ES-I3 (cell line): ENCODE results near the gene SOX12.

Experiments used
- H3K36me3 ChIP-seq: 2 replicates; pipeline ENCODE4 v1.6.1; 2013; ENCODE audit warnings: mild to moderate bottlenecking, low read length, control low read depth, moderate library complexity; ENCODE audit not compliant: insufficient read depth
- H3K4me1 ChIP-seq: 2 replicates; pipeline ENCODE4 v1.6.1; 2013; ENCODE audit warnings: mild to moderate bottlenecking, control low read depth, low read length; ENCODE audit not compliant: insufficient read depth
- H3K9ac ChIP-seq: 2 replicates; pipeline ENCODE4 v1.6.1; 2013; ENCODE audit warnings: low read depth, mild to moderate bottlenecking, low read length, moderate library complexity
- H3K9me3 ChIP-seq: 2 replicates; pipeline ENCODE4 v1.6.1; 2013; ENCODE audit warnings: mild to moderate bottlenecking, low read length, moderate library complexity; ENCODE audit not compliant: control insufficient read depth, insufficient read depth

SOX12 gene

DNA sequence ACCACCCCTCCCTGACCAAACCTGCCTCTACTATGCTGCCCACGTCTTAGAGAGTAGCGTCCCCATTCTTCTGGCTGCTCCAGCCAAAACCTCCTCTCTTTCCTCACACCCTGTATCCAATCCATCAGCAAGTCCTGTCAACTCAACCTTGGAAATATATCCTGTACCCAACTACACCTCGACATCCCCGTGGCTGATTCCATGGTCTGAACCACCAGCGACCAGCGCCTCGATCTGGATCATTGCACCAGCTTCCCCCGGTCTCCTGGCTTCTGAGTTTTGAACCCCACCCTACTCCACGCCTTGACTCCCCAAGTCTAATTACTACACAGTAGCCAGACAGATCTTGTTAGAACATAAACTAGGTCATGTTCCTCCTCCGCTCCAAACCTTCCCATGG is 31.4 kb downstream of the SOX12 start:
- no peaks in the 10 kb centered on the region for H3K36me3 ChIP-seq
- H3K4me1 ChIP-seq = peaks cover 12% of the 10 kb centered on the region
- no peak overlapping the region for H3K9ac ChIP-seq
- no peaks in the 10 kb centered on the region for H3K9me3 ChIP-seq

DNA sequence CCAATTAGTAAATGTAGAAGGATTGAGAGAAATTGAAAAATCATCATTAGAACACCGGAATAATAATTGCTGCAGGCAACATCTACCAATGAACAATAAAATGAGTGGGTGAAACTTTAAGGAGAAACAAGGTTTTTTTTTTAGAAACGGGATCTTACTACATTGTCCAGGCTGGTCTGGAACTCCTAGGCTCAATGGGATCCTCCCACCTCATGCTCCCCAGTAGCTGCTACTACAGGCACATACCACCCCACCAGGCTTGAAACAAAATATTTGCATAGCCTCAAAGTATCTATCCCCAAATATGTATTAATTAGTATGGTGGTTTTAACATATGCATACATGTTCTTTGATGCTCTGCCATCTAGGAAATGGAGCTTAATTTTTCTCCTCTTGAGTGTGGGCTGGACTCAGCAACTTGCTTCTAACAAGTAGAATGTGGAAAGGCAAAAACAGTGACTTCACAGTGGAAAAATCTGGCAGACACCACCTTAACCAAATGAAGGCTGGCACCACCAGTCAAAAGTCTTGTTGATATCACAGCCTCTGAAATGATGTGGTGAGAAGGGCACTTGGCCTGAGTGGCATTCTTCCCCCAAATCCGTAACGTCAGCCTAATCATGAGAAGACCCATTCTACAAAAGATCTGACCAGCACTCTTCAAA is 33.7 kb downstream of the SOX12 start:
- H3K36me3 ChIP-seq = no peaks in the 10 kb centered on the region
- H3K9me3 ChIP-seq = no peaks in the 10 kb centered on the region
- peaks cover 18% of the 10 kb centered on the region for H3K4me1 ChIP-seq
- H3K9ac ChIP-seq = no peak overlapping the region

DNA sequence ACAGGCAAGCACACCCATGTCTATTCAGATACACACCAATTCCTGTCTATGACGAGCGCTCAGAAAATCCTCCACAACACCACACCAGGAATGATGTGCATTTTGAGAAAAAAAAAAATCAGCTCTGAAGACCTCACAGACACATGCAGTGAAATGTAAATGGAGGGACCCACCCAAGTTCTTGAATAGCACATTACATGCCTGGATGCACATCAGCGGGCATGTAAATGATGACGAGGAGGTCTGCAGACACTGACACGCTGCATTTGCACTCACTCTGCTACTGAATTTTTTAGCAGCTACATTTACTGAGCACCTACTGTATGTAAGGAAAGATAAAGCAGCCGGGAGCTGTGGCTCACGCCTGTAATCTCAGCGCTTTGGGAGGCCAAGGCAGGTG is 36.2 kb downstream of the SOX12 start:
- H3K36me3 ChIP-seq = no peaks in the 10 kb centered on the region
- H3K4me1 ChIP-seq = peaks cover 22% of the 10 kb centered on the region

DNA sequence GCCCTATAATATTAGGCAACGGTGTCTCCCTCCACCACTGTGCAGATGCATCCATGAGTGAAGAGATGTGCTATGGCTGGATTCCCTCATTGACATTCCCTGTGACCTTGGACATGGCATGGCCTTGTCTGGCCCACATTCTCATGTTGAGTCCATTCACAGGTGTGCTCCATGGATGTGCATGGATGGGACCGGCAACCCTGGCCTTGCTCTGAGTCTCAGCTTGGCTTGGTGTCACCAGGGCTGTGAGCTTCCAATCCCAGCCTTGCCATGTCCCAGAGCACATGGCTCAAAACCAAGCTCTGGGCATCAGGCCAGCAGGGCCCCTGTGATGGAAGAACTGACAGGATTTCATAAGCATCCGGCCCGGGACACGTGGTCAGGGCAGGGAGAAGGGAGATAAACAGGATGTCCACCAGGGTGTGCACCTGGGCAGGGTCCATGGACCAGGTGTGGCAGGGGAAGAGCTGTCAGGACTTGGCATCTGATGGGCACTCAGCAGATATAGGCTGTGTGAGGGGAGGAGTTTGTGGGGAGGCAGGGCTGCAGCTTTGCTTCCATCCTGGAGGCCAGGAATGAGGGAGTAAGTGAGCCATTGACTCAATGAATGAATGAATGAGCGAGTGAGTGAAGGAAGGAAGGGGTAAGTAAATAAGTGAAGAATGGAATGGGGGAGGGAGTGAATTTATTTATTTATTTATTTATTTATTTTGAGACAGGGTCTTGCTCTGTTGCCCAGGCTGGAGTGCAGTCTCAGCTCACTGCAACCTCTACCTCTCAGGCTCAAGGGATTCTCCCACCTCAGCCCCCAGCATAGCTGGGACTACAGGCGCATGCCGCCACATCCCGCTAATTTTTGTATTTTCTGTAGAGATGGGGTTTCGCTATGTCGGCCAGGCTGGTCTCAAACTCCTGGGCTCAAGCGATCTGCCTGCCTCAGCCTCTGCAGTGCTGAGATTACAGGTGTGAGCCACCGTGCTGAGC is 37.2 kb downstream of the SOX12 start:
- Histone ChIP-seq H3K4me1 (peaks cover 22% of the 10 kb centered on the region), H3K36me3 (no peaks in the 10 kb centered on the region), H3K9me3 (no peaks in the 10 kb centered on the region), H3K9ac (no peak overlapping the region)

More for the DNA sequence above, 36.2 kb downstream of the SOX12 start:
- H3K9ac ChIP-seq = no peak overlapping the region
- no peaks in the 10 kb centered on the region for H3K9me3 ChIP-seq

DNA sequence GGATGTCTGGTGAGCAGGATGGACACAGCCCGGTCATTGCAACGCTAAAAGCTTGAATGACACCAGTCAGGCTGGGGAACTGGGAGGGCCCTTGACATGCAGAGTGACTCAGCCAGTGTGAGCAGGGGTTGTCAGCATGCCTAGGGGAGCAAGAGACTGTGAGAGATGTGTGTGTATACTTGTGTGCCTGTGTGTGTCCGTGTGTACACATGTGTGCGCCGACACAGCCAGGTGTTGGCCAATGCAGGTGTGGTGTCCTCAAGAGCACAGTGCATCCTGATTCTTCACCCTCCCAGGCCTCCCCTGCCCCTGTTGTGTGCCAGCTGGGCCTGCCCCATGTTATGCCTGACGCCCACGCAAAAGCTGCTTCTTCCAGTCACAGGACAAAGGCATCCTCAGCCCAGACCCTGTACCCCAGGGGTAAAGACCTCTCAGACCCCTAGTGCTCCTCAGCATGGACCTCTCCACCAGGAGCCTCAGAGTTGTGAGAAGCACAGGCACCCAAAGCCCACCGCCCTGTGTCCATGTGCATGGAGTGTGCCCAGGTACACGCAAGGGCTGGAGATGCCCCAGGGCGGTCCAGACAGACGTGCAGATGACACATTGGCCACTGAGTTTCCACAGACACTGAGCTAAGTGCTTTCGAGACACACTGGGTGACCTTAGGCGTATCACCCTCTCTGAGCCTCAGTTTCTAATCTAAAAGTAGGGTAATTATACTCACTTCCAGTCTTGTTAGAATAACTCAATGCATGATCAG is 38.1 kb downstream of the SOX12 start:
- no peak overlapping the region for H3K9ac ChIP-seq
- H3K4me1 ChIP-seq = peaks cover 22% of the 10 kb centered on the region
- H3K9me3 ChIP-seq = no peaks in the 10 kb centered on the region
- no peaks in the 10 kb centered on the region for H3K36me3 ChIP-seq

DNA sequence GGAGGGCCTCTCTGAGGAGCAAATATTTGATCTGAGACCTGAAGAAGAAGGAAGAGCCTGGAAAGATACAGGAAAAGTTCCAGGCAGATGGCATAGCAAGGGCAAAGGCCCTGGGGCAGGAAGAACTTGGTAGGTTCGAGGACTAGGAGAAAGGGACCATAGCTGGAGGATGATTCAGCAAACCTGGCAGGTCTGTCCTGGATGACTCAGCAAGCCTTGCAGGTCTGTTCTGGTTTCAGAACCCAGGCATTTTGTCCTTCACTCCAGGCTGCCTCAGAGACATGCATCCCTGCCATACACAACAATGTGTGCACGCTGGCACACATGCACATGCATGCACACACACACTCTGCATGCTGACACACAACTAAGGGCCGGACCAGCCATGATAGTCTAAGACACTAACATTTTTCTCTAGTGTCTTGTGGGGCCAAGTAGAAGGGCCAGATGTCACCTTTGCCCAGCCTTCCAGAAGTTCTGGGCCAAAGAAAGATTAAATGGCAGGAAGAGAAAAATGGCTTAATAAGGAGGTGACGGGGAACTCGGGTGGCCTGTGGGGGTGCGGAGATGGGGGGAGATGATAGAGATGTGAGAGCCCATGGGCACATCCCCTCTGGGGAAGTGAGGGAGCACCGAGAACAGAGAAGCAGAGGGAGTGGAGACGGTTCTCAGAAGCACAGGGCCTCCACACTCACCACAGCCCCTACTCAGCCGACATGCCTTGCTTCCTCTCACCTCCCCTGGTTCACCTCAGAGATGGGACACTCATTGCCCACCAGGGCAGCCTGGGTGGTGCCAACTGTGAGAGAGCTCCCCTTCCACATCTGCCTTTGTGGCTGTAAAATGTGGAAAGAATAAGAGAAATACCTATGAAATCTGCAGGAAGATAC is 39.8 kb downstream of the SOX12 start:
- Histone ChIP-seq H3K9me3 (no peaks in the 10 kb centered on the region), H3K36me3 (no peaks in the 10 kb centered on the region), H3K4me1 (peaks cover 18% of the 10 kb centered on the region), H3K9ac (no peak overlapping the region)

DNA sequence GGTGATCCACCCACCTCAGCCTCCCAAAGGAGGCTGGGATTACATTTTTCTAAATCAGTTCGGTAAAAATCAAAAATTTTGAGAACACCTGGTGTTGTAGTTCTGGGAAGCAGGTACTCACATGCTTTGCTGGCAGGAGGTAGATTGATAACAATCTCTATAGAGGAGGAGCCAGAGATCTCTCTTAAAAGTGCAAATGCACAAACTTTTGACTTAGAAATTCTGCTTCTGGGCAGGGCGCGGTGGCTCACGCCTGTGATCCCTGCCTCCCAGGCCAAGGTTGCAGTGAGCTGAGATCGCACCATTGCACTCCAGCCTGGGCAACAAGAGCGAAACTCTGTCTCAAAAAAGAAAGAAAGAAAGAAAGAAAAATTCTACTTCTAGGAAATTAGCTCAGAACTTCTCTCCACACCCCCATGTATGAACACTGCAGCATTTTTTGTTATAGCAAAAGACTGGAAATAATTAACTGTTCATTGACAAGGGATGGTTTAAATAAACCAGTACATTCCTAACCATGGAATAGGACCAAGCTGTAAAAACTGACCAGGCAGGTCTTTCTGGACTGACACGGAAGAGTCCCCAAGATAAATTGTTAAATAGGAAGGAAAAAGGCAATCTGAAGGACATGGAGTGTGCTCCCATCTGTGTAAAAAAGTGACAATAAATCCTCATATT is 40.8 kb downstream of the SOX12 start:
- no peaks in the 10 kb centered on the region for H3K9me3 ChIP-seq
- H3K9ac ChIP-seq = no peak overlapping the region
- H3K4me1 ChIP-seq = peaks cover 10% of the 10 kb centered on the region
- no peaks in the 10 kb centered on the region for H3K36me3 ChIP-seq

DNA sequence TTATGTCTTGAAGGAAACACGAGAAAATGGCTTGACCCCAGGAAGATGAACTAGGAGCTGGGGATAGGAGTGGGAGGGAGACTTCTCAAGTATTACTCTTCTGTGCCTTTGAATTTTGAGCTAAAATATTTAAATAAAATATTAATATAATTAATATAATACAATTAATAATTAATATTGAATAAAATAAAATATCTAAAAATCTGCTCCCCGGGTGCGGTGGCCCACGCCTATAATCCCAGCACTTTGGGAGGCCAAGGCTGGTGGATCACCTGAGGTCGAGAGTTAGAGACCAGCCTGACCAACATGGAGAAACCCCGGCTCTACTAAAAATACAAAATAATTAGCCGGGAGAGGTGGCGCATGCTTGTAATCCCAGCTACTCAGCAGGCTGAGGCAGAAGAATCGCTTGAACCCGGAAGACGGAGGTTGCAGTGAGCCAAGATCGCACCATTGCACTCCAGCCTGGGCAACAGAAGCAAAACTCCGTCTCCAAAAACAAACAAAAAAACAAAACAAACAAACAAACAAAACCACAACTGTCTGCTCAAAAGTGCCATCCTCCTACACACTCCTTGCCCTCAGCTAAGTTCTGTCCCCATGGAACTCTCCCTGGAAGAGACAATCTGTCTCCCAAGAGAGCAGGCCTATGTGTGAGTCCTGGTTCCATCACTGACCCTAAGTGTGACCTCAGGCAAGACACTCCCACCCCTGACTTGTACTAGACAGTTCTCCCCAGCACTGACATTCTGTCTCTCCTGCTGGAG is 41.5 kb downstream of the SOX12 start:
- no peaks in the 10 kb centered on the region for H3K36me3 ChIP-seq
- no peaks in the 10 kb centered on the region for H3K9me3 ChIP-seq
- H3K9ac ChIP-seq = no peak overlapping the region
- peaks cover 16% of the 10 kb centered on the region for H3K4me1 ChIP-seq

DNA sequence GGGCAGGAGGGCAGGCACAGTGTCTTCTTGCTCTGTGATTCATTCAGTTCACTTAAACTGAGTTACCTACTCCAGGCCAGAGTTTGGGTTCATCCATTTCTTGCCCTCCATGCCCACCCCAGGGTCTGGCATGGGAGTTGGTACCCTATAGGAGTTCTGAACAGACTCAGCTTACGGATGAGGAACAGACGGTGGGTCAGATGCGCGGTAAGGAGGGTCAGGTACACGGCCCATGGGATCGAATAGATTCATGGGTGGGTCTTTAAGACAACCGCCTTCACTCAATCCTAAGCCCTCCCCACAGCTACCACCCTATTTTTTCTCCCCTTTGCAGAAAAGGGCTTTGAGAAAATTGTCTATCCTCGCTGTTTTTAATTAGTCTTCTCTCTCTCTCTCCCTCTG is 42.1 kb downstream of the SOX12 start:
- no peaks in the 10 kb centered on the region for H3K36me3 ChIP-seq
- peaks cover 20% of the 10 kb centered on the region for H3K4me1 ChIP-seq
- H3K9ac ChIP-seq = no peak overlapping the region
- H3K9me3 ChIP-seq = no peaks in the 10 kb centered on the region

DNA sequence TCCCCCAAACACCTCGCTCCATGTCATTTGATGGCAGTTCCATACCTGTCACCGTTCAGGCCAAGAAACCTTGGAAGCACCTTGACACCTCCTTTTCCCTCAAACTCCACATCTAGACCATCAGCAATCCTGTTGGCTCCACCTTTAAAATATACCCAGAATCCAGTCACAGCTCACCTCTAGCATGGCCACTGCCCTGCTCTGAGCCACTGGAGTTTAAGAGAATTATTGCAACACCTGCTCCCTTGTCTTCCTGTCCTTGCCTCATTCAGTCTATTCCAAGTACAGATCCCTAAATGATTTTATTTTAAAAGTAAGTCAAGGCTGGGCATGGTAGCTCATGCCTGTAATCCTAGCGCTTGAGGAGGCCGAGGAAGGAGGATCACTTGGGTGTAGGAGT is 43.6 kb downstream of the SOX12 start:
- Histone ChIP-seq H3K36me3 (no peaks in the 10 kb centered on the region), H3K9ac (no peak overlapping the region), H3K4me1 (peaks cover 13% of the 10 kb centered on the region), H3K9me3 (no peaks in the 10 kb centered on the region)

DNA sequence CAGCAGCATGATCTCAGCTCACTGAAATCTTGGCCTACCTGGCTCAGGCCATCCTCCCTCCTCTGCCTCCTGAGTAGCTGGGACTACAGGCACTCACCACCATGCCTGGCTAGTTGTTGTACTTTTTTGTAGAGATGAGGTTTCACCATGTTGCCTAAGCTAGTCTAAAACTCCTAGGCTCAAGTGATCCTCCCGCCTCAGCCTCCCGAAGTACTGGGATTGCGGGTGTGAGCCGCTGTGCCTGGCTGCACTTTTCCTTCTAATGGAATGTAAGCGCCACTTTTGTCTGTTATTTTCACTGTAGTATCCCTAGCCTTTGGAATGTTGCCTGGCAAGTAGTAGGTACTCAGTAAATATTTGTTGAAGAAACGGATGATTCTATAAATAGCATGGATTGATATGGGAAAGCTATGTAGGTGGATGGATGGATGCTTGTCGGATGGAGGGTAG is 44.8 kb downstream of the SOX12 start:
- H3K9ac ChIP-seq = no peak overlapping the region
- H3K36me3 ChIP-seq = no peaks in the 10 kb centered on the region
- H3K9me3 ChIP-seq = no peaks in the 10 kb centered on the region
- H3K4me1 ChIP-seq = peaks cover 13% of the 10 kb centered on the region

DNA sequence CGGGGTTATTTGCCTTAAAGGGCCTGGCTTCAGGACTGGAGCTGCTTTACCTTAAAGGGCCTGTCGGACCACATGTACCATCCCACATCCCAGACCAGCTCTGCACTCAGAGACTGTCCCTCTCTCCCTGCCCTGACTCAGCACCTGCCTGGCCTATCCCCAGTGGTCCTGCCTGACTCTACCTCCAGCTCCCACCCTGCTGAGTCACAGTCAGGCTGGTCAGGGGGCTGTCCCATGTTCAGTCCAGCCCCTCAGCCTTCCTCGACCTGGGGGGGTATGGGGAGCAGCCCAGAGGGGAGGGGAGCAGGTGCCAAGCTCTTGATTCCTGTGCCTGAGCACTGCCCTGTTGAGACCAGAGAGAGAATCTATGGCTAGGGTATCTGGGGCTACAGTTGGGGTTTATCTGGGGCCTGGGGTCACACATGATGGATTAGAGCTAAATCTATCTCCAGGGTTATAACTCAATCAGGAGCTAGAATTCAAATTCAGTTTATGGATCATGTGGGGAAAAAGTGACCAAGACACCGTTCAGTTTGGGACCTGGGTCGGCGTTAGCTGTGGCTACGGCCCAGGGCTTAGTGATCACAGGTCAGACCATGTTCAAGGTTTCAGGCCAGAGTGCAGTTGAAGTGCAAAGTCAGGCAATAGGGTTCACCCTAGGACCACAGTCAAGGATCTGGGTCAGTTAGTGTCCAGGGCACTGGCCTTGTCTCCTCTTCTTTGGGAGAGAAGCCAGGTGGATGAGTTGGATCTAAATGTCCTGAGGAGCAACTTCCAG is 45.8 kb downstream of the SOX12 start:
- no peaks in the 10 kb centered on the region for H3K9me3 ChIP-seq
- H3K9ac ChIP-seq = no peak overlapping the region
- peaks cover 11% of the 10 kb centered on the region for H3K4me1 ChIP-seq
- no peaks in the 10 kb centered on the region for H3K36me3 ChIP-seq
